ENCODE results near the gene HAPLN1. TPM values are rescaled to one million over a fixed set of nuclear protein-coding genes. Genes with fewer than 3 reads are reported as not detected.
A peak's percentile ranks its signal among the peaks of the same experiment; 100 is the strongest.

Gene HAPLN1
- total RNA-seq (1 to 10 TPM in 1 of 2 donors, under 1 TPM in 1; 0.03 to 1.5 TPM), polyA plus RNA-seq (under 1 TPM; 0.04 to 0.26 TPM)
- long read RNA-seq, donor 1, full-length matches to known transcripts = 2 of 2 reads
- long read RNA-seq, donor 1, partial matches to known transcripts = 0 of 2 reads
- long read RNA-seq, donor 1, other reads (novel, unspliced or antisense) = 0 of 2 reads
- long read RNA-seq, donor 2 = 0 reads
- long read RNA-seq, donor 3 = 0 reads
- long read RNA-seq, donor 4 = 0 reads
- long read RNA-seq, donor 5 = 0 reads

DNA sequence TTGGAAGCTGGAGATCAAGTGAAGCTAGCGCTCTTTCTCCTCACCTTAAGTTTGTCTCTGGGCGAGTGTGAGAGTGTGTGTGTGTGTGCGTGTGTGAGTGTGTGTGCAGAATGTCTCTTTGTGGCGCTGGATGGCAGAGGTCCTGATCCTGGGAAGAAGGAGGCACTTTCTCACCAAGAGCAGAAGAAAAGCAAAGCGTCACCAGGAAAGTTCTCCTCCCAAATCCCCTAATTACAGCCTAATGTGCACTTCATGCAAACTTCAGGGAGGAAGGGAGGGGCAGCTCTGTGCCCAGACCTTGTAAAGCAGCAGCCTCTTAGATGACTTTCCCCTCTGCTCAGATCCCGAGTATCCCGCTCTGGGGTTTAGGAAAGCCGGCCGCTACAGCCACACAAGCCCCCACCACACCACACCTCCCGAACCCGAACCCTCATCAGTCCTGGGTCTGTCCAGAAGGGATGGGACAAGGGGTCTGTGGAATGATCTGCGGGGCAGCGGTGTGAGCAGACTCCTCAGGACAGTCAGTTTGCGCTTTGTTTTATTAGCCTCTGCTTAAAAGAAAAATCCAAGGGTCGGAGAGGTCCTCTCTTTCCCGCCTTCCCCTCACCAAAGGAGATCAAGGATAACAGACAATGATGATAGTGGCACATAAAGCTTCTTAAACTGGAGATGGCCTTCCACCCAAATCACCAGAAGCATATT, at the start of gene HAPLN1:
HAPLN1 (minus strand) TSS at position 20 of the 702 bp plus-strand sequence. CDS start 47,332 bp downstream, outside the sequence.
- Histone ChIP-seq H3K27ac (ENCODE audit: low read depth in 1 of 2, low read length in 1 of 2) (no peak within 1 kb of the TSS), H3K4me1 (ENCODE audit: control insufficient read depth in 5 of 5, insufficient read depth in 5 of 5, low read length in 5 of 5) (peaks cover 0 to 13% (median 0%) of the 10 kb centered on the region in 5 donors), H3K36me3 (ENCODE audit: control insufficient read depth in 4 of 4, insufficient read depth in 4 of 4, low read length in 4 of 4) (no peaks in the 10 kb centered on the region), H3K9ac (ENCODE audit: insufficient read depth in 1 of 2, low read length in 2 of 2) (peak within 1 kb of the TSS; percentile 52 to 58), H3K27me3 (ENCODE audit: control insufficient read depth in 3 of 3, insufficient read depth in 3 of 3, low read length in 2 of 3) (peaks cover 0 to 12% (median 0%) of the 10 kb centered on the region in 3 donors), H3K9me3 (ENCODE audit: control insufficient read depth in 4 of 4, insufficient read depth in 3 of 4, low read length in 3 of 4) (no peaks in the 10 kb centered on the region), H3K4me3 (no peak within 1 kb of the TSS)
- ATAC-seq (ENCODE audit: insufficient read depth, low FRiP score) (no peak), DNase-seq (peak; percentile 26 to 50 (median 42))
- whole genome bisulfite sequencing, 2 donors = 48 to 58% methylated on average over 16 of the region's 16 CpGs
- TF ChIP-seq, protein P1, sequence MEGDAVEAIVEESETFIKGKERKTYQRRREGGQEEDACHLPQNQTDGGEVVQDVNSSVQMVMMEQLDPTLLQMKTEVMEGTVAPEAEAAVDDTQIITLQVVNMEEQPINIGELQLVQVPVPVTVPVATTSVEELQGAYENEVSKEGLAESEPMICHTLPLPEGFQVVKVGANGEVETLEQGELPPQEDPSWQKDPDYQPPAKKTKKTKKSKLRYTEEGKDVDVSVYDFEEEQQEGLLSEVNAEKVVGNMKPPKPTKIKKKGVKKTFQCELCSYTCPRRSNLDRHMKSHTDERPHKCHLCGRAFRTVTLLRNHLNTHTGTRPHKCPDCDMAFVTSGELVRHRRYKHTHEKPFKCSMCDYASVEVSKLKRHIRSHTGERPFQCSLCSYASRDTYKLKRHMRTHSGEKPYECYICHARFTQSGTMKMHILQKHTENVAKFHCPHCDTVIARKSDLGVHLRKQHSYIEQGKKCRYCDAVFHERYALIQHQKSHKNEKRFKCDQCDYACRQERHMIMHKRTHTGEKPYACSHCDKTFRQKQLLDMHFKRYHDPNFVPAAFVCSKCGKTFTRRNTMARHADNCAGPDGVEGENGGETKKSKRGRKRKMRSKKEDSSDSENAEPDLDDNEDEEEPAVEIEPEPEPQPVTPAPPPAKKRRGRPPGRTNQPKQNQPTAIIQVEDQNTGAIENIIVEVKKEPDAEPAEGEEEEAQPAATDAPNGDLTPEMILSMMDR (IDR thresholded peaks at IDR 0.05; ENCODE audit: control extremely low read depth, extremely low read depth) = no peak

DNA sequence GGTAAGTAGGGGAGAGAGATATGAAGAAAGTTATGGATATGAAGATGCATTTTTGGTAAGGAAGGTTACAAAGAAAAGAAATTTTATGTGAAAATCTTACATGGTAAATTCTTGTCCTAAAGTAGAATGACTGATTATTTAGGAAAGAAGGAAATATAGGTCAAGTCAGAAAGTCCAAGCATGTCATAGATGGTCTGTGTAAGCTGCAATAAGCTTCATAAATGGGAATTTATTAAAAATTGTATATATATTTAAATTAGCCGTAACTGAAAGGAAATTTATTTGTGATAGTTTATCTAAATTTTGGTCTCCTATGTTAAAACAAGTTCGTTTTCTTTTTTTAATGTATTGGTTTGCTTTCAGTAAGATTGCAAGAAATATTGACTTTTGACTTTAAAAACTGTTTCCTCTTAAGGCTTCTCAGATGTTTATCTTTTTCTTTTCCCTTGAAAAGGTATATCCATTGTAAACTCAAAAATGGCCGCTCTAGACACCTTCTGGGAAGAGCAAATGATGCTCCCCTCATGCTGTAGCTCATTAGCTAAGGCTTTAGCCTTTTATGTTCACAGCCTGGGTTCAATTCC, 46.8 kb upstream of the HAPLN1 start:
- Histone ChIP-seq H3K9me3 (ENCODE audit: control insufficient read depth in 4 of 4, insufficient read depth in 3 of 4, low read length in 3 of 4) (peaks cover 0 to 7% (median 0%) of the 10 kb centered on the region in 4 donors), H3K4me1 (ENCODE audit: control insufficient read depth in 5 of 5, insufficient read depth in 5 of 5, low read length in 5 of 5) (no peaks in the 10 kb centered on the region), H3K27me3 (ENCODE audit: control insufficient read depth in 3 of 3, insufficient read depth in 3 of 3, low read length in 2 of 3) (no peaks in the 10 kb centered on the region), H3K27ac (ENCODE audit: low read depth in 1 of 2, low read length in 1 of 2) (no peak overlapping the region), H3K36me3 (ENCODE audit: control insufficient read depth in 4 of 4, insufficient read depth in 4 of 4, low read length in 4 of 4) (no peaks in the 10 kb centered on the region), H3K4me3 (no peak overlapping the region), H3K9ac (ENCODE audit: insufficient read depth in 1 of 2, low read length in 2 of 2) (no peak overlapping the region)
- 64 to 75% methylated on average over 3 of the region's 3 CpGs for WGBS, 2 donors
- TF ChIP-seq, protein P1 (IDR thresholded peaks at IDR 0.05; ENCODE audit: control extremely low read depth, extremely low read depth) = no peak
- no peak for DNase-seq
- ATAC-seq (ENCODE audit: insufficient read depth, low FRiP score) = no peak

DNA sequence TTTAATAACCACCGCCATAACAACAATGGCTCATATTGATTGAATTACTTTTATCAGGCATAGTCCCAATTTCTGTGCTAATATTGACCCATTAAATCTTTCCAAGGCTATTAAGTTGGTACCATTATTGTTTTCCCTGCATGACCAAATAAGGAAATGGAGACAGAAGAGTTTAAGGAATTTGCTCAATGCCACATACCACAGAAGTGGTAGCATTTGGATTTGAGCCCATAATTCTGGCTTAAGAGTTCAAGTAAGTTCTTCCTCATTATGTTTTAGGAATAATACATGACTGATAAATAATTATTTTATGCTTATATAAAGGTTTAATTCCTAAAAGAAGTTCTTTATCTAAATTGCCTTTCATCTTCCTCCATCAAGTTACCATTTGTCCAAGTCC, 43.4 kb upstream of the HAPLN1 start:
- TF ChIP-seq, protein P1 (IDR thresholded peaks at IDR 0.05; ENCODE audit: control extremely low read depth, extremely low read depth) = no peak
- Histone ChIP-seq H3K27me3 (ENCODE audit: control insufficient read depth in 3 of 3, insufficient read depth in 3 of 3, low read length in 2 of 3) (no peaks in the 10 kb centered on the region), H3K9ac (ENCODE audit: insufficient read depth in 1 of 2, low read length in 2 of 2) (no peak overlapping the region), H3K36me3 (ENCODE audit: control insufficient read depth in 4 of 4, insufficient read depth in 4 of 4, low read length in 4 of 4) (no peaks in the 10 kb centered on the region), H3K9me3 (ENCODE audit: control insufficient read depth in 4 of 4, insufficient read depth in 3 of 4, low read length in 3 of 4) (peaks cover 0 to 7% (median 0%) of the 10 kb centered on the region in 4 donors), H3K4me1 (ENCODE audit: control insufficient read depth in 5 of 5, insufficient read depth in 5 of 5, low read length in 5 of 5) (no peaks in the 10 kb centered on the region), H3K27ac (ENCODE audit: low read depth in 1 of 2, low read length in 1 of 2) (no peak overlapping the region), H3K4me3 (no peak overlapping the region)
- whole genome bisulfite sequencing, 2 donors = 91 to 98% methylated on average over 1 of the region's 1 CpG
- DNase-seq (no peak), ATAC-seq (ENCODE audit: insufficient read depth, low FRiP score) (no peak)
